GM19455 (cell line): ENCODE data around the gene RHEB.

Source experiments
- ATAC-seq: cut with Tn5 transposase; IDR thresholded peaks from one replicate; pipeline ENCODE4 v1.9.1; 2021; ENCODE audit not compliant: unreplicated experiment

The RHEB gene

DNA sequence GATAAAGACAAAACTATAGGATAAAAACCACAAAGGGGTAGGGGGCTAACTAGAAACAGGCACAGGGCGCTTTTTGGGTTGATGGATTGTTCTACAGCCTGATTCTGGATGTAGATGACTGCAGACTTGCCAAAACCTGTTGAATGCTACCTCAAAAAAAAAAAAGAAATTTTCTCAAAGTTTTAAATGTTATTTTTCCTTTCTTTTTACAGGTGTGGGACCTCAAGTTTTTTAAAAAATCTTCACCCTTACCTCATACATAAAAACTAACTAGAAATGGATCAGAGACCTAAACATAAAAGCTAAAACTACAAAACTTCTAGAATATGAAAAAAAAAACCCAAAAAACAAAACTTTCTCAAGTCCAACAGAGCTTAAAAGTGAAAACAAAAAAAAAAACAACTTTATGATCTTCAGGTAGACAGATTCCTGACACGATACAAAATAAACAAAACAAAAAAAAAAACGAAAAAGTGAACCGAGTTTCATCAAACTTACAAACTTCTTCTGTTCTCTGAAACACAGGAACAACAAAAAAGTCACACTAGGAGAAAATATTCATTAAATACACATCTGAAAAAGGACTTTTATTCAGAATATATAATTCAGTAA is 14.9 kb downstream of the RHEB start:
- ATAC-seq: no peak

DNA sequence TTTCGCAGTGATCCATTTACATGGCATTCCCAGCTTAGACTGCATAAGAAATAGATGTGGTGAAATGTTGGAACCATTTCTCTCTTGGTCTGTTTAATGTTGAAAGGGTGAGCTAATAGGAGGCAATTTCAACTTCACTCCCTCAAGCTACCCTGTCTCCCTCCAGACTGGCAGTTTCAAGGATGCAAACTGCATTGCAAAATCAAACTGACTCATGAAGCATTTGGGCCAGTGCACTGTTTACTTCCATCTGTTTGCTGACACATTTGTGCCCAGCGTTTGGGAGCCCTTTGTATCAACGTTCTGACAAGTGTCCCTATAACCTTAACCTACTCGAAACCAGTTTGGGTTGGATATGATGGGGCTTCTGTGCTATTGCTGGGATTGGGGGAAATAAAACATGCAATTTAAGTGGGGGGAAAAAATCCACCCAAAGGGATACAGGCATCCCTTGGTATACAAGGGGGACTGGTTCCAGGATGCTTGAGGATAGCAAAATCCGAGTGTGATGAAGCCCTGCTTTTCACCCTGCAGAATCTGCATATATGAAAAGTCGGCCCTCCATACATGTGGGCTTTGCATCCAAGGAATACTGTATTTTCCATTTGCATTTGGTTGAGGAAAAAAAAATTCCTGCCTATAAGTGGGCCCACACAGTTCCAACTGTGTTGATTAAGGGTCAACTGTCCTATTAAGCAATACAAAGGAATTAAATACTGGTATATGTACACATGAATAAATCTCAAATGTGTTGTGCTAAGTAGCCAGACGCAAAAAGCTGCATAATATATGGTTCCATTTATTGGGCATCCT is 15.6 kb downstream of the RHEB start:
- ATAC-seq: no peak

DNA sequence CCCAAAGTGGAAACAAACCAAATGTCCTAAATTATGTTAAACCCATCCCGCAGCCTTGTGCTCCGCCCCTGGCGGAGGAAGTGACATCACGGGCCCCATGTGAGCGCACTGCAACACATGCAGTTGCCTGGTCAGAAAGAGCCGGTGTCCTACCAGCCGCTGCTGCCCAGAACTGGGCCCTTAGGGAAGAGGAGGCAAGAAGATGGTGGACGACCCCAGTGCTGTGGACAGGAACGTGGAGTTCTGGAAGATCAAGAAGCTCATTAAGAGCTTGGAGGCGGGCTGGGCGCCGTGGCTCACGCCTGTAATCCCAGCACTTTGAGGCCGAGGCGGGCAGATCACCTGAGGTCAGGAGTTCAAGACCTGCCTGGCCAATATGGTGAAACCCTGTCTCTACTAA is 18.0 kb downstream of the RHEB start:
- no peak for ATAC-seq

- ATAC-seq: no peak
These were observed 21.2 kb downstream of the RHEB start for GRCh38 chr7:151498495-151498894.

DNA sequence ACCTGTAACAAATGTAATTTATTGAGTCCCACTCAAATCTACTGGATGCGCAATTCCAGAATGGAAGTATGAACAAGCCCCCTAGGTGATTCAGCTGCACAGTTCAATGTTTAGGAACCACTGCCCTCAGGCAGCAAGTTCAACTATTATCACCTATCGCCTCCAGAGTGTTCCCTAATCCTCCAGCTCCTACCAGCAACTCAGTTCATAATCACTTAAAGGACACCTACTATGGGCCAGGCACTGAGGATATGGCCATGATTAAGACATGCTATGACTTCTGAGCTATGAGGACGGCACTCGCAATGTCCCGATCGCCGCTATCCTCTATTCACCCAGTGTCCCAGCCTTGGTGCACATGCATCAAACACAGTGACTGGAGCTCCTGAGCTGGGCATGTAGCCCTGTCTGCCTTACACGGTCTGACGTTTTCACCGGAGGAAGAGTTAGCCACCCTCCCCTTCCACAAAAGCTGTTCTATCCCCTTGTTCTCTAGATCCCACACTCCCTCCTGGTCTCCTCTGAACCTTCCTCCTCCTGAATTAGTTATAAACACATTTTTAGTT is 22.3 kb downstream of the RHEB start:
- no peak for ATAC-seq

DNA sequence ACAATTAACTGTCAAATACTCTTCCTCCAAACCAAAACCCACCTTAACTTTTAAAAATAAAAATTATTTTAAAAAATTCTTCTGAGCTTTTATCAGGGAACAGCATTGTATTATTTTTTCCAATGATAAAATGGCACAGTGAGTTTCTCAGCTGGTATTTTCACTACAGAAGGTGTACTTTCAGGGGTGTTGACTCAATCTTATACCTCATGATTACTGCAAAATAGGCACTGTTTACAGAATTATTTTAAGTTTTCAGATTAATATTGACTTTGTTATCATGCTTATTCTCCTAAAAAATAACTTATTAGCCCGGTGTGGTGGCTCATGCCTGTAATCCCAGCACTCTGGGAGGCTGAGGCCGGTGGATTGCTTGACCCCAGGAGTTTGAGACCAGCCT is 24.3 kb downstream of the RHEB start:
- no peak for ATAC-seq

- no peak for ATAC-seq
These were observed 25.1 kb downstream of the RHEB start for GRCh38 chr7:151494298-151495284.

DNA sequence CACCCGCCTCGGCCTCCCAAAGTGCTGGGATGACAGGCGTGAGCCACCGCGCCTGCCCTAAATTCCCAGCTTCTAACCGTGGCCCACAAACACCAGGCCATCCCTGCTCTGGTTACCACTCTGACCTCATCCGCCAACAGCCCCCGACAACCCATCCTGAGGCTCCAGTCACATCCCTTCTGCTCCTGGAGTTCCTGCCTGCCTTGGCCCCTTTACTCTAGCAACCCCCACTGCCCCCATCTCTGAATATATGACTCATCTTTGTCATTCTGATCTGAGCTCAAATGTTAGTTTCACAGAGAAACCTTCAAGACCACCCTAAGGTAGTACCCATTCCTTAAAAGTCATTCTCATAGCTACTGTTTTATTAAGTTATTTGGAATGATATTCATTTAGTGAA is 26.6 kb downstream of the RHEB start:
- ATAC-seq: no peak

- ATAC-seq: no peak
These were observed 27.8 kb downstream of the RHEB start for GRCh38 chr7:151491859-151492258.

- ATAC-seq: no peak
These were observed 29.1 kb downstream of the RHEB start for GRCh38 chr7:151490456-151491105.

DNA sequence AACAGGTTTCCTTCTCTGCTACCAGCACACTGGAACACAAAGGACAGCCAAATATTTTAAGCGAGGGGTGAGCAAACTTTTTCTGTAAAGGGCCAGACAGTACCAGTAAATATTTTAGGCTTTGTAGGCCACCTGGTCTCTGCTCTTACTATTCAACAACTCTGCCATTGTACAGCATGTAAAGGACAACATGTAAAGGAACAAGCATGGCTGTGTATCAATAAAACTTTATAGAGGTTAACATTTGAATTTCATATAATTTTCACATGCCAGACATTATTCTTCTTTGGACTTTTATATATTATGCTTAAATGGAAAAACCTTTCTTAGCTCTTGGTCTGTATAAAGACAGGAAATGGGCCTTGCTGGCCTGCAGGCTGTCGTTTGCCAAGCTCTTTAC is 30.2 kb downstream of the RHEB start:
- ATAC-seq: no peak

GRCh38 chr7:151488096-151488495 is 31.6 kb downstream of the RHEB start:
- ATAC-seq: no peak

DNA sequence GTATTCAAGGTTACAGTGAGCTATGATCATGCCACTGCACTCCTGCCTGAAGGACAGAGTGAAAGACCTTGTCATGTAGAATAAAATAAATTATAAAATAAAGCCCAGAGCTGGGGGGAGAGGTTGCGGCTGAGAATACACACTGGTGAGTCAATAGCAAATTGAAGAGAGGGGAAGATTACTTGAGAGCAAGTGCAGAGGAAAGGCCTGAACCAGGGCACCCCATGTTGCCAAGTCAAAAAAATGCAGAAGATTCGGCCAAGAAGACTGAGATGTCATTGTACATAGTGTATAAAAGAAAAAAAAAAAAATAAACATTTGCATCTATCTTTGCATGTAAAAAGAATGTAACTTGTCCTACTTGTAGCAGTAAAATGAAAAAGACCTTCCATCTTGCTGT is 32.5 kb downstream of the RHEB start:
- no peak for ATAC-seq

DNA sequence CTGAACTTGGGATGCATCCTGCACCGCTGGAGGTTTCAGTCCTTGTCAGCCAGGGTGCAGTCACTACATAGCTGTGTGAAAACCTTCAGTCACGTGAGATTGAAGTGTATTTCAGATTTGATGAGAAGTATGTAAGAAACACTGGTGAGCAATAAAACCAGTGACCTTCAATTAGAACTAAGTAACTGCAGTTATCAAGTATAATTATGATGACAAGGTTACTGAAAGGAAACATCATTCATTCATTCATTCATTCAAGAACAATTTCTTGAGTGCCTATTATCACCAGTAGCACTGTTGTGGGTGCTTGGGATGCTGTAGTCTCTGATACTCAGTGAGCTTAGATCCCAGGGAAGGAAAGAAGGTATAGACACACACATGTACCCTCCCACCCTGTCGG is 33.6 kb downstream of the RHEB start:
- ATAC-seq: no peak

- ATAC-seq: no peak
These were observed 34.6 kb downstream of the RHEB start for GRCh38 chr7:151484971-151485707.

DNA sequence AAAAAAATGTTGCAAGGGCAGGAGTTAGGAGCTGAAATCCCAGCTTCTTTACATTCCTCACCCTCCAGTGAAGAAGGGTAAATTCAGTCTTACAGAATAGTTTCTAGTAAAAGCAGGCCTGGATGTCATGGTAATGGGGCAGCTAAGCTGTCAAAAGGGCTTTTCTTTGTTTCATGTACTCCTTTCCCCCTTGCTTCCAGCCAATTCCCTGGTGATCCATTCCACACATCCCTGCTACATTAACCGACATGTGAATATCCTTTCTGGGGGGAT is 36.0 kb downstream of the RHEB start:
- ATAC-seq: no peak

DNA sequence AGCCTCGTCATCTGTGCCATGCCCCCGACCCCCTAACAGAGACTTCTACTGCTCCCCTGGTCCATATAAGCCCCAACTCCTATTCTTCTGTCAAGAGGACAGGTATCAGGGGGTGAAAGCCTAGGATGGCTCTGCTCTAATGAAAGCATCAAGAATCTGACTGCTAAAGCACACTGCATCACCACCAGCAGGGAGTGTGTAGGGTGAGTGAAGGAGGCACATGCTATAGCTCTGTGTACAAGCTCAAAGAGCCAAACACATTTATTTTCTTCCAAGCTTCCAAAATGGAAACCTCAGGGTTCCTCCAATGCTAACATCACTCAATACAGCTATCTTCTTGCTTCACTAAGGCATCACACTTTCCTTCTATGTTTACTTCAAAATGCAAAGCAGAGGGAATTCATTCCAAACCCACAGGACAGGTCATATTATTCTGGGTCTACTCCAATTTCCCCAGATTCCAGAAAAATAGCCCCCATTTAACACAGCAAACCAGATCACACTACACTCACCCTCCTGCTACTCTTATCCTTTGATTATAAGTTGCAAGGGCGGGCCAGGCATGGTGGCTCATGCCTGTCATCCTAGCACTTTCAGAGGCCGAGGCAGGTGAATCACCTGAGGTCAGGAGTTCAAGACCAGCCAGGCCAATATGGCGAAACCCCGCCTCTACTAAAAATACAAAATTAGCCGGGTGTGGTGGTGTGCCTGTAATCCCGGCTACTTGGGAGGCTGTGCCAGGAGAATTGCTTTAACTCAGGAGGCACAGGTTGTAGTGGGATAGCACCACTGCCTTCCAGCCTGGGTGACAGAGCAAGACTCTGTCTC is 36.6 kb downstream of the RHEB start:
- no peak for ATAC-seq

DNA sequence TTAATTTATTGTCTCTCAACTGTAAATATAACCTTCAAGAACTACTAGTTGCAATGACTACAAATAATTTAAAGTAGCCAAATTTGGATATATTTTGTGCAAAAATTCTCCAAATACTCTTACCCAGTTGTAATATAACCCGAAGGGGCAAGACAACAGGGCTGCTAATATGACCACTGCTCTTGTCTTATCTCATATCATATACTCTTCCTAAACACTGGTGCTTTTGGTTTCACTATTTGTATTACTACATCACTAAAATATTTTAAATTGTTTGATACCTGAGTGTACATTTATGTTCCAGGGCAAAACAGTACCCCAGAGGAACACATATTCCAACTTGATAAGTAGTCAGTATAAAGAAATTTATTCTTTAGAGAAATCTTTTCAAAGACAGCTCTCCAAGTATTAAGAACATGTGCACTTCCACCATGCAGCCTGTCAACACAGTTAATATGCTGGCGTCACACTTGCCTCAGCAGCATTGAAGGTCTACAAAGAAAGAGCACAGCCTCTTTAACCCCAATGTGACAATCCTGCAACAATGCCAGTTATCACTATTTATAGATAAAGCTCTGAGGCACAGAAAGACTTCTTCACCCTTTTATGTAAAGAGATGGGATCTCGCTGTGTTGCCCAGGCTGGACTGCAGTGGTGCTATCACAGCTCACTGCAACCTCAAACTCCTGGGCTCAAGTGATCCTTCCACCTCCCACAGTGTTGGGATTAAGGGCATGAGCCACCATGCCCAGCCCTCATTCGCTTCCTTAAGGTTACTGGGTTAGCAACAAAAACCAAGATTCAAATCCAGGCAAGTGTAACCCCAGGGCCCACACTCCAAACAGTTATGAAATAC is 37.8 kb downstream of the RHEB start:
- ATAC-seq: no peak

GRCh38 chr7:151477867-151478266 is 41.8 kb downstream of the RHEB start:
- no peak for ATAC-seq
